ENCODE data around the gene IRF4.

IRF4 gene

DNA sequence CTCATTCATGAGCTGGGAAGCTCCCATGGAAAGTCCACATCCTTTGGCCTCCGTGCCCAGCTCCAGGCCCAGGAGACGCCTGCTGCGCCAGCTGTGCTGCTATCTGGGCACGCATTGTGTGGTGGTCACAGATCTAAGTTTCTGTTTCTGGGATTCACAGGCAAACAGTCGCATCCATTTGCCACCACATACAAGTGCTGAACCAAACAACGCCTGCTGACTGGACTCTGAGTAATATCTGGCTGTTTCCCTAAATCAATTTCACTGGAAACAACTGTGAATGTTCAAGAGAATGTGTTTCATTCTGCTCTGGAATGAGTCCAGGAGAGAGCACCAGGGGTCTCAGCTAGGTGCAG lies 45.5 kb downstream of the IRF4 start:
- DNase-seq (ENCODE audit: low read depth, low spot score) = peak; percentile 59

DNA sequence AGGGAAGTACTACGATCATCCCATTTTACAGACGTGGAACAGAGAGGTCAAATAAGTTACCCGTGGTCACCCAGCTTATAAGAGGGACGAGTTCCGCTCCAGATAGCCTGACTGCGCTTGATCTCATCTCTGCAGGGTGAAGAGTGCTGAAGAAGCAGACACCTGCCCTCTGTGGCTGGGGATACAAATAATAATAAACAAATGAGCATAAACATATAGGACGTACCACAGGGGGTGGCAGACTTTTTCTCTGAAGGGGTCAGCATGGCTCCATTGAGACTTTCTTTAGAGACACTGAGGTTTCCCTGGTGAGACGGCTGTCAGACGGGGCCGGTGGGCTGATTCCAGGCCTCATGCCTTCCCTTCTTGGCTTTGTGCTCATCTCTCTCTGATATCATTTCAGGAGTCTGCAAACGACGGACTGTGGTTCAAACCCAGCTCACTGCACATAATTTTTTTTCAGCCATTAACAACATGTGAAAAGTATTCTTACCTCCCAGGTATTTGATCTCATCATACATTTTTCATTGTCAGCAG lies 47.1 kb downstream of the IRF4 start:
- no peak overlapping the region for H3K4me3 ChIP-seq (ENCODE audit: low read depth, low read length)
- TF ChIP-seq, protein P1, sequence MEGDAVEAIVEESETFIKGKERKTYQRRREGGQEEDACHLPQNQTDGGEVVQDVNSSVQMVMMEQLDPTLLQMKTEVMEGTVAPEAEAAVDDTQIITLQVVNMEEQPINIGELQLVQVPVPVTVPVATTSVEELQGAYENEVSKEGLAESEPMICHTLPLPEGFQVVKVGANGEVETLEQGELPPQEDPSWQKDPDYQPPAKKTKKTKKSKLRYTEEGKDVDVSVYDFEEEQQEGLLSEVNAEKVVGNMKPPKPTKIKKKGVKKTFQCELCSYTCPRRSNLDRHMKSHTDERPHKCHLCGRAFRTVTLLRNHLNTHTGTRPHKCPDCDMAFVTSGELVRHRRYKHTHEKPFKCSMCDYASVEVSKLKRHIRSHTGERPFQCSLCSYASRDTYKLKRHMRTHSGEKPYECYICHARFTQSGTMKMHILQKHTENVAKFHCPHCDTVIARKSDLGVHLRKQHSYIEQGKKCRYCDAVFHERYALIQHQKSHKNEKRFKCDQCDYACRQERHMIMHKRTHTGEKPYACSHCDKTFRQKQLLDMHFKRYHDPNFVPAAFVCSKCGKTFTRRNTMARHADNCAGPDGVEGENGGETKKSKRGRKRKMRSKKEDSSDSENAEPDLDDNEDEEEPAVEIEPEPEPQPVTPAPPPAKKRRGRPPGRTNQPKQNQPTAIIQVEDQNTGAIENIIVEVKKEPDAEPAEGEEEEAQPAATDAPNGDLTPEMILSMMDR (IDR thresholded peaks at IDR 0.05; ENCODE audit: low read depth, low read length) = no peak
- in situ Hi-C loops (cut with HindIII; ENCODE audit: low sequenced_read_pairs) = no loop called here
- DNase-seq (ENCODE audit: low read depth, low spot score) = no peak

More for the DNA sequence above, 45.5 kb downstream of the IRF4 start:
- no peak overlapping the region for H3K4me3 ChIP-seq (ENCODE audit: low read depth, low read length)
- TF ChIP-seq, protein P1 (IDR thresholded peaks at IDR 0.05; ENCODE audit: low read depth, low read length) = no peak
- in situ Hi-C loops (cut with HindIII; ENCODE audit: low sequenced_read_pairs) = no loop called here

DNA sequence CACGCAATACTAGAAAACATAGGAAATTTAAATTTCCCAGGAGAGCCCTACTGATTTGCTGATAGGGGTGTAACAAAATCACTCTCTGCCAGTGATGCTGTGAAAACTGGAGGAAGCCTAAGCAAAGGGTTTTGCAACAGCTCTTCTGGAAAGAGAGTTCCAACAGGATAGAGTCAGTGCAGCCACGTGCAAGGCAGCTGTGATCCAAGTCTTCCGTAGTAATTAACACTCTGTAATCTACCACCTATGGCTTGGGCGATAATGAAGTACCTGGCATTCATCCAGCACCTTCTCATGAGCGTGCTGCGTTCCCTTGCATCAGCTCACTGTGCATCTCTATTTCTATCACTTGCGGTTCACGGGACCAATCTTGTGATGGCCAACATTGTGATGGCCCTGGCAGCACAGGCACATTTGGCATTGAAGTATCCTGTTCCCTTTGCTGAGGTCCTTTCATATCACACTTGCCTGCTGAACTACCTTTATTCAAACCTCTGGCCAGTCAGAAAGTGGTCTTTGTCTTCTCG lies 48.2 kb downstream of the IRF4 start:
- H3K4me3 ChIP-seq (ENCODE audit: low read depth, low read length) = no peak overlapping the region
- TF ChIP-seq, protein P1 (IDR thresholded peaks at IDR 0.05; ENCODE audit: low read depth, low read length) = no peak
- in situ Hi-C loops (cut with HindIII; ENCODE audit: low sequenced_read_pairs) = no loop called here
- no peak for DNase-seq (ENCODE audit: low read depth, low spot score)

DNA sequence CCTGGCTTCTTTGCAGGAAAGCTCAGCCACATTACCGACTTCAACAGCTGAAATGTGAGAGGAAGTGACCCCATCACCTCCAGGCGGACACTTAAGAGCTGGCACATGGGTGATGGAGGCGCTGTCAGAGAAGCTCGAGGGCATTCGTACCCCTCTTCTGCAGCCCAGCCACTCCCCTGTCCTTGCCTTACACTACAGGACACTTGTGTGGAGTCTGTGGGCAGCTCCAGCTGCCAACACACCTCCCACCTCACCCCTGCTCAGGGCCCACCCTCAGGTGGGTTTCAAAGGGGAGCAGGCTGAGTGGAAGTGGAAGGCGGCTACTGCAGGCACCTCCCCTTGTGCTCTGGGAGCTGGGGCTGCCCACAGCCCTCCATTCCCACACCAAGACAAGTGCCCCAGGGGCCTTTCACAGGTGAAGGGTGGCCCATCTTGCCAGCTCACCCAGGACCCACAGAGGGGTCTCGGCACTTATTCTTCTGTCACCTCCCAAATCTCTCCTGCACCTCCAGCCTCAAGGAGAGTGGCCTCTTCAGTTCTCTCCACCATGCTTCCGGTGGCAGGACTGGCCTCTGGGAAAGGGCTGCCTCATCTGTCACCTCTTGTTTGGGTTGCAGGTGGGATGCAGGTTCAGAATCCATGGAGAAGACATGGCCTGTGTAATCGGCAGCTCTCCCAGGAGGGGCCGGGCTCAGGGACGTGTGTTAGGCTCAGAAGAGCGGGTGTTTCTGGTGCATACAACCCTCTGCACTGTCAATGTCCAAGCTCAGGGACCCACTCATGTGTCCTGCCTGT lies 49.8 kb downstream of the IRF4 start:
- no peak for DNase-seq (ENCODE audit: low read depth, low spot score)
- no peak overlapping the region for H3K4me3 ChIP-seq (ENCODE audit: low read depth, low read length)
- TF ChIP-seq, protein P1 (IDR thresholded peaks at IDR 0.05; ENCODE audit: low read depth, low read length) = no peak
- in situ Hi-C loops (cut with HindIII; ENCODE audit: low sequenced_read_pairs) = no loop called here

DNA sequence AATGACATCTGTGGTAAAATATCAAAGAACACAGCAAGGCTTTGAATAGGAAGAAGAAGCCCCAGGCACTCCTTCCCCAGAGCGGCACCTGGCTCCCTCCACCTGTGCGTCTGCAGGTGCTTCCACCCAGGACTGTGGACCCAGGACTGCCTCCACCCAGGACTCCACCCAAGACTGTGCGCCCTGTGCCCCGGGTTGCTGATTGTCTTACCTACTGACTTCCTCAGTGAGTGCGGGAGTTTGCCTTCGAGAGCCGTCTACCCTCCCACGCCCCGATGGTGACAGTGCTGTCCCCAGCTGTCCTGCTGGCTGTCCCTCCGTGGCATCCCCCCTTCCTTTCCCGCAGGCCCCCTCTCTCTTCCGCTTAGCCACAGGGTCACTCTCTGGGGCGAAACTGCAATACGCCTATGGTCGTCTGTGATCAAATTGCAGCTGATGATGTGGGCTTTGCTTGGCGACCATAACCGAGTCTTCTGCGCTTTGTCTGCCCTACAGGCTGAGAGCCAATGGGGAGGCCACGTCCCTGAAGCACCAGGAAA lies 52.1 kb downstream of the IRF4 start:
- no peak overlapping the region for H3K4me3 ChIP-seq (ENCODE audit: low read depth, low read length)
- no peak for DNase-seq (ENCODE audit: low read depth, low spot score)
- in situ Hi-C loops (cut with HindIII; ENCODE audit: low sequenced_read_pairs) = no loop called here
- TF ChIP-seq, protein P1 (IDR thresholded peaks at IDR 0.05; ENCODE audit: low read depth, low read length) = no peak

DNA sequence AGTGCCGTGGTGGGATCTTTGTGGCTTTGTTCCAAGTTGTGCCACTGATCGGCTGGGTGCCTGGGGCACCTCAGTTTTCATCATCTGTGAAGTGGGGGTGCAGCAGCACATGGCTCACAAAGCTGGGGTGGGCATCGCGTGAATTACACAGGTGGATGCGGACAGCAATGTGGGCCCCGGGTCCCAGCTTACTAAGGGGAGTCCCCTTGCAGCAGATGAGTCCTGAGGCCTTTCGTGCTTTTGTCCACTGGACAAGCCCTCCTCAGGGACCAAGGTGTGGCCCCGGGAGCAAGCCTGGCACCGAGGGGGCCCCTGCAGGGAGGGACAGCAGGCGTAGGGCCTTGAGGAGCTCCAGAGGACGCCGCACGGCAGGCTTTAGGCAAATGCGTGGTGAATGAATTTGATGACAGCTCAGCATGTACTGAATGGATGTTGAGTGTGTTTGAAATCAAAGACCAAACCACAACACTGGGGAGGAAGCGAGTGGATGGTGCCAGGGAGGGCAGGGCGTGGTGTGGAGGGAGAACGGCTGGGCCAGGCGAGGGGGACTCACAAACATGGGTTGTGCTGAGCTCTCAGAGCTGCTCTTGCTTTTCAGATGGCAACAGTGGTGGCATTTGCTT lies 53.2 kb downstream of the IRF4 start:
- DNase-seq (ENCODE audit: low read depth, low spot score) = no peak
- no peak overlapping the region for H3K4me3 ChIP-seq (ENCODE audit: low read depth, low read length)
- in situ Hi-C loops (cut with HindIII; ENCODE audit: low sequenced_read_pairs) = no loop called here
- TF ChIP-seq, protein P1 (IDR thresholded peaks at IDR 0.05; ENCODE audit: low read depth, low read length) = no peak

All from astrocyte of the spinal cord (primary cell).